Measurements from ENCODE around the gene CMSS1.

- TF ChIP-seq, protein P1, sequence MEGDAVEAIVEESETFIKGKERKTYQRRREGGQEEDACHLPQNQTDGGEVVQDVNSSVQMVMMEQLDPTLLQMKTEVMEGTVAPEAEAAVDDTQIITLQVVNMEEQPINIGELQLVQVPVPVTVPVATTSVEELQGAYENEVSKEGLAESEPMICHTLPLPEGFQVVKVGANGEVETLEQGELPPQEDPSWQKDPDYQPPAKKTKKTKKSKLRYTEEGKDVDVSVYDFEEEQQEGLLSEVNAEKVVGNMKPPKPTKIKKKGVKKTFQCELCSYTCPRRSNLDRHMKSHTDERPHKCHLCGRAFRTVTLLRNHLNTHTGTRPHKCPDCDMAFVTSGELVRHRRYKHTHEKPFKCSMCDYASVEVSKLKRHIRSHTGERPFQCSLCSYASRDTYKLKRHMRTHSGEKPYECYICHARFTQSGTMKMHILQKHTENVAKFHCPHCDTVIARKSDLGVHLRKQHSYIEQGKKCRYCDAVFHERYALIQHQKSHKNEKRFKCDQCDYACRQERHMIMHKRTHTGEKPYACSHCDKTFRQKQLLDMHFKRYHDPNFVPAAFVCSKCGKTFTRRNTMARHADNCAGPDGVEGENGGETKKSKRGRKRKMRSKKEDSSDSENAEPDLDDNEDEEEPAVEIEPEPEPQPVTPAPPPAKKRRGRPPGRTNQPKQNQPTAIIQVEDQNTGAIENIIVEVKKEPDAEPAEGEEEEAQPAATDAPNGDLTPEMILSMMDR (IDR thresholded peaks at IDR 0.05) = no peak
- no peak for TF ChIP-seq POLR2A (IDR thresholded peaks at IDR 0.05)
These were observed 81.9 kb downstream of the CMSS1 start for GRCh38 chr3:99899603-99900002.
